Natural killer cell (primary cell): ENCODE data around the gene SLC43A1. TPM values are rescaled to one million over a fixed set of nuclear protein-coding genes. Genes with fewer than 3 reads are reported as not detected.
"Not testable (repeated sequence)": the region's sequence is repeated elsewhere in the genome, so short reads cannot be mapped to it uniquely, and the experiment has no call there.

Experiments used
- ATAC-seq, 3 donors: fragments of 150-1000 bp in 2 of 3; fragments of 200-7000 bp in 1 of 3; cut with Tn5 transposase; 1 replicate in 1 of 3; 2 replicates in 2 of 3; pipeline ENCODE4 v1.10.0; 2021; ENCODE audit warnings: mild to moderate bottlenecking in 2 of 3, moderate library complexity in 2 of 3
- DNase-seq, 2 donors: peaks; one replicate each; pipeline versions ENCODE4 v3.0.0 to v3.0.0-alpha.2; 2013 to 2021; ENCODE audit warnings: mixed read lengths in 1 of 2
- H3K27ac ChIP-seq: one replicate; pipeline ENCODE4 v1.5.1; 2013; ENCODE audit warnings: mild to moderate bottlenecking, low read length
- H3K27me3 ChIP-seq: one replicate; pipeline ENCODE4 v1.6.1; 2013; ENCODE audit warnings: low read length; ENCODE audit not compliant: control insufficient read depth, insufficient read depth
- H3K36me3 ChIP-seq: one replicate; pipeline ENCODE4 v1.6.1; 2013; ENCODE audit warnings: low read length; ENCODE audit not compliant: control insufficient read depth, insufficient read depth
- H3K4me1 ChIP-seq: one replicate; pipeline ENCODE4 v1.6.1; 2013; ENCODE audit warnings: low read length; ENCODE audit not compliant: control insufficient read depth, insufficient read depth
- H3K4me3 ChIP-seq: one replicate; pipeline ENCODE4 v1.5.1; 2013; ENCODE audit warnings: low read length
- H3K9me3 ChIP-seq: one replicate; pipeline ENCODE4 v1.6.1; 2013; ENCODE audit warnings: low read length; ENCODE audit not compliant: control insufficient read depth, insufficient read depth
- H3K27ac Mint-ChIP-seq, 2 donors: one replicate each; pipeline ENCODE4 v1.8.0; 2022; ENCODE audit warnings: mild to moderate bottlenecking in 2 of 2, mixed read lengths in 2 of 2, moderate library complexity in 1 of 2
- H3K27me3 Mint-ChIP-seq, 2 donors: one replicate each; pipeline ENCODE4 v1.8.0; 2022; ENCODE audit warnings: low read depth in 2 of 2, mixed read lengths in 2 of 2
- H3K36me3 Mint-ChIP-seq: one replicate; pipeline ENCODE4 v1.8.0; 2022; ENCODE audit warnings: mixed read lengths
- H3K4me1 Mint-ChIP-seq, 2 donors: one replicate each; pipeline ENCODE4 v1.8.0; 2022; ENCODE audit warnings: mixed read lengths in 2 of 2
- H3K4me3 Mint-ChIP-seq: one replicate; pipeline ENCODE4 v1.8.0; 2022; ENCODE audit warnings: mild to moderate bottlenecking, moderate library complexity, mixed read lengths
- H3K9me3 Mint-ChIP-seq, 2 donors: one replicate each; pipeline ENCODE4 v1.8.0; 2022; ENCODE audit warnings: mixed read lengths in 2 of 2
- CTCF ChIP-seq: fragments of 200-600 bp; IDR thresholded peaks from one replicate; pipeline ENCODE4 v1.8.0; 2022; ENCODE audit warnings: antibody characterized with exemption
- WGBS: methylation state at CpG from one replicate; pipeline ENCODE4 v1.1.7; 2013; ENCODE audit warnings: missing lambda C conversion rate; ENCODE audit not compliant: insufficient coverage; 5-methylcytosine and 5-hydroxymethylcytosine counted together
- intact Hi-C: fragments of 100-400 bp; cut with micrococcal nuclease; formaldehyde crosslinking; loops from one replicate; pipeline ENCODE4 v1.14.2; 2022
- total RNA-seq, 4 donors: library from RNA; stranded (reverse); fragments of 120-200 nt in 1 of 4; gene quantifications; one replicate each; pipeline versions ENCODE4 v1.2.3 to v1.2.4, GENCODE V29; 2013 to 2022

Gene SLC43A1
- total RNA-seq, 3 donors from 2014 or later (not counting 1 experiment from before 2014, with no cell fraction given), result 11.3 to 20.6 (median 13.9) TPM

DNA sequence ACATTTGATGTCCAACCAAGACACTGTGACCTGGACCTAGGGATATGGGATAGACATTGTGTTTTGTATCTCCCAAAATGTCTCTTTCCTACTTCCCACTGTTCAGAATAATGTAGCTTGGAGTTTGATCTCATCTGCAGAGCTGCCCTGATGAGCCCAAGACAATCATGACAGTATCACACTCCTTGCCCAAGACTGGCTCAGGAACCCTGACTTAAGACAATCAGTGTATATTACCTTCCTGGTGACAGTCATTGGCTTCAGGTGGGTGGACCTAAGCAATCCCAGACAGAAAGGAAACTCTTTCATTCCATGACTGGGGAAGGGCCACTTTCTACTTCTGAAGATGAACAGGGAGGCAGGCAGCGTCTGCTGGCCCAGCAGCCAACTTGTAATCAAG, 69.4 kb downstream of the SLC43A1 start:
- no peaks in the 10 kb centered on the region for H3K9me3 Mint-ChIP-seq
- H3K27ac Mint-ChIP-seq, result no peak overlapping the region
- H3K27ac ChIP-seq, result no peak overlapping the region
- no peaks in the 10 kb centered on the region for H3K4me1 Mint-ChIP-seq
- no peak for TF ChIP-seq CTCF
- H3K27me3 ChIP-seq, result no peaks in the 10 kb centered on the region
- DNase-seq (no peak), ATAC-seq (no peak)
- H3K4me3 ChIP-seq, result no peak overlapping the region
- H3K27me3 Mint-ChIP-seq, result peaks cover 20 to 24% of the 10 kb centered on the region in 2 donors
- H3K4me1 ChIP-seq, result no peaks in the 10 kb centered on the region
- H3K4me3 Mint-ChIP-seq, result no peak overlapping the region
- no peaks in the 10 kb centered on the region for H3K36me3 Mint-ChIP-seq
- no peaks in the 10 kb centered on the region for H3K36me3 ChIP-seq
- H3K9me3 ChIP-seq, result no peaks in the 10 kb centered on the region
- intact Hi-C loops, result no loop called here
- 76% methylated on average over 1 of the region's 1 CpG for WGBS

GRCh38 chr11:57445122-57445394, 70.4 kb downstream of the SLC43A1 start:
- H3K36me3 ChIP-seq, DNase-seq, H3K4me1 Mint-ChIP-seq, H3K4me3 ChIP-seq, ATAC-seq, H3K36me3 Mint-ChIP-seq, H3K27ac ChIP-seq, H3K27me3 ChIP-seq, H3K4me1 ChIP-seq, H3K9me3 Mint-ChIP-seq, H3K9me3 ChIP-seq, H3K4me3 Mint-ChIP-seq, H3K27ac Mint-ChIP-seq, intact Hi-C loops: not testable (repeated sequence)
- 87% methylated on average over 8 of the region's 9 CpGs for WGBS
- peaks cover 20 to 24% of the 10 kb centered on the region in 2 donors for H3K27me3 Mint-ChIP-seq

DNA sequence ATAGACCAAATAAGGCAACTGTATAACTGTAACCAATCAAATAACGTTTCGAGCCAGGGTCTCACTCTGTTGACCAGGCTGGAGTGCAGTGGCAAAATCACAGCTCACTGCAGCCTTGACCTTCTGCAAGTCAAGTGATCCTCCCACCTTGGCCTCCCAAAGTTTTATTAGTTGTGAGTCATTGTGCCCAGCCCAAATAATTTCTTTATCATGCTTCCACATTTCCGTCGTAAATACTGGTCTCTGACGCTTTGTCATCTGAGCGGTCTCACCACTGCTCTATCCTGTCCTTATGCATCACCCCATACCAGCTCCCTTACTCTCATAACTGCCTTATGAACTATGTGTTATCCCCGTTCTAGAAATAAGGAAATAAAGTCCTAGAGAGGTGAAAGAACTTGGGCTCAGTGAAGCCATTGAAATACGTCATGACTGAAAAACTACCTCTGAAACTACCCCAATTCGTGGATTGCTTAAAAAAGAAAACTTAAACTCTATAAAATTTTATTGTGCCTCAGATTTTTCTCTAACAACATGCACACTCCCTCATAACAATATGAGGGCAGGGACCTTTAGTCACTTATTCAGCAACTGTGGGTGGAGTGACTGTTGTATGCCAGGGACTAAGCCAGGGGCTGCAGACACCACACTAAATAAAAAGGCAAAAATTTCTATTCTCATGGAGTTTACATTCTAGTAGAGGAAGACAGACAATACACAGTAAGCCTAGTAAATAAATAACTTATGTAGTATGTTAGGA, 71.0 kb downstream of the SLC43A1 start:
- no peak for TF ChIP-seq CTCF
- H3K9me3 Mint-ChIP-seq, result no peaks in the 10 kb centered on the region
- no peak overlapping the region for H3K4me3 Mint-ChIP-seq
- 87% methylated on average over 8 of the region's 9 CpGs for WGBS
- H3K4me1 Mint-ChIP-seq, result no peaks in the 10 kb centered on the region
- H3K4me1 ChIP-seq, result no peaks in the 10 kb centered on the region
- H3K9me3 ChIP-seq, result no peaks in the 10 kb centered on the region
- H3K27me3 Mint-ChIP-seq, result peaks cover 20 to 24% of the 10 kb centered on the region in 2 donors
- intact Hi-C loops, result no loop called here
- H3K27ac Mint-ChIP-seq, result no peak overlapping the region
- DNase-seq, result no peak
- H3K4me3 ChIP-seq, result no peak overlapping the region
- no peaks in the 10 kb centered on the region for H3K27me3 ChIP-seq
- no peak overlapping the region for H3K27ac ChIP-seq
- no peaks in the 10 kb centered on the region for H3K36me3 Mint-ChIP-seq
- no peaks in the 10 kb centered on the region for H3K36me3 ChIP-seq
- no peak for ATAC-seq

DNA sequence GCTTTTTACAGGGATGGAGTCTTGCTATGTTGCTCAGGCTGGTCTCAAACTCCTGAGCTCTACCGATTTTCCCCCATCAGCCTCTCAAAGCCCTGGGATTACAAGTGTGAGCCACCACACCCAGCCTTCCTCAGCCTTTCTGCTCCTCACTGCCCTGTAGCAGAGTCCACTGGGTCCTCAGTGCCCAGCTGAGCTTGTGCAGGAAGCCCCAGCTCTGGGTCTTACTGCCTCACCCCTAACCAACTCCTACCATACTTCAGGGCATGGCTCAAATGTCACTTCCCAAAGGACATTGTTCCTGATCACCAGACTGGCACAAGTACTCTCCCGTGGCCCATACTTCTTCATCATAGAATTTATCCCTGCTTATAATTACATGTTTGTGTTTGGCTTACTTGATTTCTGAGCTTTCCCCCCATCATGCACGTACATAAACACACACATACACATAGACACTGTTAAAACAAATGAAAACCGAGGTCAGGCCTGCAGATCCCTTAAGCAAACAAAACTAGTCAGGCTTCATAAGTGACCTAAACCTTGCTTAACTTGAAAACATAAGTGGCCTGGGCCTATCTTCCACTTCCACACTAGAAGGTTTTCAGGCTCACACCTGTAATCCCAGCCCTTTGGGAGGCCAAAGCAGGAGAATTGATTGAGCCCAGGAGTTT, 74.6 kb downstream of the SLC43A1 start:
- H3K27me3 Mint-ChIP-seq, result peaks cover 10 to 14% of the 10 kb centered on the region in 2 donors
- Histone ChIP-seq H3K9me3 (no peaks in the 10 kb centered on the region), H3K27me3 (no peaks in the 10 kb centered on the region), H3K4me3 (no peak overlapping the region), H3K36me3 (no peaks in the 10 kb centered on the region), H3K4me1 (no peaks in the 10 kb centered on the region), H3K27ac (no peak overlapping the region)
- whole genome bisulfite sequencing, result 92% methylated on average over 4 of the region's 4 CpGs
- intact Hi-C loops, result no loop called here
- DNase-seq (no peak), ATAC-seq (no peak)
- no peak for TF ChIP-seq CTCF
- H3K4me3 Mint-ChIP-seq, result no peak overlapping the region
- no peaks in the 10 kb centered on the region for H3K36me3 Mint-ChIP-seq
- H3K9me3 Mint-ChIP-seq, result no peaks in the 10 kb centered on the region
- no peaks in the 10 kb centered on the region for H3K4me1 Mint-ChIP-seq
- H3K27ac Mint-ChIP-seq, result no peak overlapping the region
